ENCODE data around the gene SLC36A4. TPM values are rescaled to one million over a fixed set of nuclear protein-coding genes. Genes with fewer than 3 reads are reported as not detected.
"Not testable (repeated sequence)": the region's sequence is repeated elsewhere in the genome, so short reads cannot be mapped to it uniquely, and the experiment has no call there.

SLC36A4 gene
- total RNA-seq, 2 experiments from 2014 or later = 12.7 to 13.8 TPM

DNA sequence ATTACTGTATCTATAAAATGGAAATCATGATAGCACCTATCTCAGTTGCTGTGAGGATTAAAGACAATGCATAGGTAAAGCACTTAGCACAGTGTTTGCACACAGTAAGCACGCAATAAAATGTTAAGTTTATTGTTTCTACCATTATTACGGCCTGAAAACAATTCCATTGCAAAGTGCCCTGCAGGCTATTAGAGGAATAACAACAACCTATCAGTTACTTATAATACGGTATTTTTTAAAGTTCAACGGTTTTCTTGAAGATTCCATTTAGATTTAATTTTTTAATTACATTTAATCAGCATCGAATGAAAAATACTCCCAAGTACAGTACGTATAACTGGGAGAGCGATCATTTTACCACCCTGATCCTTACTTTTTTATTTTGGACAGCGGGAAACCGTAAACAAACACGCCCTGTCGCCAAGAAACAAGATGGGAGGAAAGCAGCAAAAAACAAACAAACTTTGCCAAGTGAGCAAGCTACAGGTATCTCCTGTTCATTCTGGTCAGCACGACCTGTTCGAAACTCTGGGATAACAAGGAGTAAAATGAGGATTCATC is 893 bp downstream of the SLC36A4 start:
- POLR2A ChIA-PET = interaction anchor here (1.1 kb wide), 1 partner anchor 1297 kb away, joined by 3 read pairs; no protein-coding TSS in a partner anchor
- CTCF ChIA-PET = interaction anchor here (0.8 kb wide), 1 partner anchor 345 kb away, joined by 3 read pairs; no protein-coding TSS in a partner anchor

DNA sequence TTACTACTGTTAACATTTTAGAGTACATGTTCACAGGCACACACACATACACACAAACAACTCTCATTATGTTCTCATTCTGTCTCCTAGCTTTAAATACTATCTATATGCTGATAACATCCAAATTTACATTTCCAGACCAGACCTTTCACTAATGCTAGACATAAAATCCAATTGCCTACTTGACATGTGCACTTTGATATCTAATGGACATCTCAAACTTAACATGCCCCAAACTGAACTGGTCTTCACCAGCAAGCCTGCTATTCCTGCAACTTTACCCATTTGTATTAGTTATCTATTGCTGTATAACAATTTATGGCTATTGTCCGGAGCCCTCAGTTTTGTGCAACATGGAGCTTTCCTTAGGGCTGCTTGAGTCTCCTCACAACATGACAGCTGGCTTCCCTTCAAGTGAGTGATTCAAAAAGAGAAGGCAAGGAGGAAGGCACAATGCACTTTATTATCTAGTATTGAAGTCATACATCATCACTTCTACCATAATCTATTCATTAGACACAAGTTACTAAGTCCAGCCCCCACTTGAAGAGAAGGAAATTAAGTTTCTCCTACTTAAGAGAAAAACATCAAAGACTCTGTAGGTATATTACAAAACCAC is 3.0 kb downstream of the SLC36A4 start:
- POLR2A ChIA-PET = no interaction called here
- CTCF ChIA-PET = no interaction called here

DNA sequence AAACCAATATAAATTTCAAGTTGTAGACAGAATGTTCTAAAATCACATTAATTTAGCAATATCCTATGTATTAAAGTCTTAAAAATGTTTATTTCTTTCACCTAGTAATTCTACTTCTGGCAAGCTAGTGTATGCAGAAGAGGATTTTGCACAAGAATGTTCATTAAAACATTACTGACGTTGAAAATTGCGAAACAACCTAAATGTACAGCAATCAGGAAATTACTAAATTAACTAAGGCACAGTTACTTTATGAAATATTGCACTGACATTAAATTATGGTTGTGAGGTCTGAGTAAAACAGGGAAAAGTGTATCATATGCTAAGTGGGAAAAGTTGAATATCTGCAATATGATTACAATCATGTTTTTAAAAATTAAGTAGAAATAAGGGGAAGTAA is 4.1 kb downstream of the SLC36A4 start:
- CTCF ChIA-PET = no interaction called here
- POLR2A ChIA-PET = no interaction called here

DNA sequence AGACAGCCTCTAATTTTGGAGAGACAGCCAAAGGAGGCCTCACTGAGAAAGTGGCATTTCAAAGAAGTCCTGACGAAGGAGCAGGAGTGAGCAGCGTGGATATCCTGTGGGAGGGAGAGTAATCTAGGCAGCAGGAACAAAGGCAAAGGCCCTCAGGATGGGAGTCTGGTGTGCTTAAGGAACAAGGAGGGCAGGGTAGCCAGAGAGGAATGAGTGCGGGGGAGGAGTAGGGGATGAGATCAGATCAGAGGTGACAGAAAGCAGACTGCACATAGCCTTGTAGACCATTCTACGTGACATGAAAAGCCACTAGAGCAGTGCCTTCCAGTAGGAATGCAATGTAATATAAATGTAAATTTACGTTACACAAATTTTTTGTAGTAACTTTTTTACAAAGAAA is 5.6 kb downstream of the SLC36A4 start:
- ChIA-PET CTCF (no interaction called here), POLR2A (no interaction called here)

GRCh38 chr11:93189462-93189861 is 8.3 kb downstream of the SLC36A4 start:
- POLR2A ChIA-PET = no interaction called here
- CTCF ChIA-PET = no interaction called here

GRCh38 chr11:93188726-93189125 is 9.1 kb downstream of the SLC36A4 start:
- POLR2A ChIA-PET = no interaction called here
- CTCF ChIA-PET = no interaction called here

DNA sequence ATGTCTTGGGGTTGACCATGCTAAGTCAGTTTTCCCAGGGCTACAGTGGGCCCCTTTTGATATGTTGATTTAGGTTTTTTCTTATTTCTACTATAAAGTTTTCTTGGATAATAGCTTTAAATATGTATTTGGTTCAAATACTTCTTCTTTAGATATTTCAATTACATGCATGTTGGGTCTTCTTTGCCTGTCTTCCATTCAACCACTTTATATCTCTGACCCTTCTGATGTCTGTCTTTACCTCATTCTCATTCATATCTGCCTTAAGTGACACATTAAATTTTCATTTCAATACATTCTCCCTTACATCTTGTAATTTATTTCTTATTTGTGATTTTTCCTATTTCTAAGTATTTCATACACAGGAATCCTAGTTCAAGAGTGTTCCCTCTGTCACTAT is 10.5 kb downstream of the SLC36A4 start:
- CTCF ChIA-PET = no interaction called here
- POLR2A ChIA-PET = no interaction called here

DNA sequence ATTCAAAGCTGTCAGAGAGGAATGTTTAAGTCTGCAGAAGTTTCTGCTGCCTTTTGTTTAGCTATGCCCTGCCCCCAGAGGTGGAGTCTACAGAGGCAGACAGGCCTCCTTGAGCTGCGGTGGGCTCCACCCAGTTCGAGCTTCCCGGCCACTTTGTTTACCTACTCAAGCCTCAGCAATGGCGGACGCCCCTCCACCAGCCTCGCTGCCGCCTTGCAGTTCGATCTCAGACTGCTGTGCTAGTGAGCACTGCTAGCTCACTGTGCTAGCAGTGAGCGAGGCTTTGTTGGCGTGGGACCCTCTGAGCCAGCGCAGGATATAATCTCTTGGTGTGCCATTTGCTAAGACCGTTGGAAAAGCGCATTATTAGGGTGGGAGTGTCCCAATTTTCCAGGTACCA is 19.9 kb downstream of the SLC36A4 start:
- POLR2A ChIA-PET, CTCF ChIA-PET: not testable (repeated sequence)

GRCh38 chr11:93169950-93170561 is 27.7 kb downstream of the SLC36A4 start:
- ChIA-PET POLR2A (no interaction called here), CTCF (no interaction called here)

DNA sequence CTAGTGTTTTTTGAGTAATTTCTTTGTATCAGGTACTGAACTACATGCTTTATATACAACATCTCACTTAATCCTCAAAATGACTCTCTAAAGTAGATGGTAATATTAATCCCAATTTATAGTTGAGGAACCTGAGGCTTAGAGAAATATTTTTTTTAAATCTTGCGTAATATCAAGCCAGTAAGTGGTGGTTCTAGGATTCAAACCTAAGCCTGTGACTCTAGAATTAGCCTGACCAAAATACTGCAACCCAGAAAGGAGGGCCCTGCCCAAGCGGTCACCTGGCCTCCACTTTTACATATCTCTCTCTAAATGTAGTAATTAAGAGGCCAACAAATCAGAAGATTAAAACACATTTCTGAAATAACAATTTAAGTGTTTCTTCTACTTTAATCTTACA is 28.6 kb downstream of the SLC36A4 start:
- CTCF ChIA-PET = no interaction called here

GRCh38 chr11:93166862-93167261 is 30.9 kb downstream of the SLC36A4 start:
- ChIA-PET POLR2A (no interaction called here), CTCF (no interaction called here)

More for the DNA sequence above, 28.6 kb downstream of the SLC36A4 start:
- POLR2A ChIA-PET = no interaction called here

- ChIA-PET CTCF (no interaction called here), POLR2A (no interaction called here)
These were observed 31.6 kb downstream of the SLC36A4 start for GRCh38 chr11:93166194-93166593.

- POLR2A ChIA-PET = no interaction called here
- CTCF ChIA-PET = no interaction called here
These were observed 37.0 kb downstream of the SLC36A4 start for GRCh38 chr11:93160808-93161207.

DNA sequence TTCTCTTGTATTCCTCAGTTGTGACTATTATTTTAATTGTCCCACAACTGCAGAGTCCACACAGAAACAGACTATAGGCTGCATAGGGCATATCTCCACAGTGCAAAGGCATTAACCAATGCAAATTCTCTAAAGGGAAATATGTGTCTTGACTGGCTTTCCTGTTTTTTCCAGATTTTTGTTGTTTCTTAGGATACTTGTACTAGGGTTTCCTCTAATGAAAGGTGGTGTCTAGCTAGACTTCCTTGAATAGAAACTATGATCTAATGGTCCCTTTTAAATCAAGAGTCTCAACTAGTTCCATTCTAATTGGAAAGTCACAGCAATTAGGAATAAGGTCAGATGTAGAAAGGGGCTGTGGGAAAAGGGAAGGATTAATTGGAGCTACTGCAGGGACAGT is 37.6 kb downstream of the SLC36A4 start:
- POLR2A ChIA-PET = no interaction called here
- CTCF ChIA-PET = no interaction called here

GRCh38 chr11:93159721-93160120 is 38.1 kb downstream of the SLC36A4 start:
- ChIA-PET CTCF (no interaction called here), POLR2A (no interaction called here)

DNA sequence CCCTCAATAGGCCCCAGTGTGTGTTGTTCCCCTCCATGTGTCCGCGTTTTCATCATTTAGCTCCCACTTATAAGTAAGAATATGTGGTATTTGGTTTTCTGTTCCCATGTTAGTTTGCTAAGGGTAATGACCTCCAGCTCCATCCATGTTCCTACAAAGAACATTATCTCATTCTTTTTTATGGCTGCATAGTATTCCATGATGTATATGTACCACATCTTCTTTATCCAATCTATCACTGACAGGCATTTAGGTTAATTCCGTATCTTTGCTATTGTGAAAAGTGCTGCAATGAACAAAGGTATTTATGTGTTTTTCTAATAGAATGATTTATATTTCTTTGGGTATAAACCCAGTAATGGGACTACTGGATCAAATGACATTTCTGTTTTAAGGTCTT is 42.1 kb downstream of the SLC36A4 start:
- POLR2A ChIA-PET = no interaction called here
- CTCF ChIA-PET = no interaction called here

DNA sequence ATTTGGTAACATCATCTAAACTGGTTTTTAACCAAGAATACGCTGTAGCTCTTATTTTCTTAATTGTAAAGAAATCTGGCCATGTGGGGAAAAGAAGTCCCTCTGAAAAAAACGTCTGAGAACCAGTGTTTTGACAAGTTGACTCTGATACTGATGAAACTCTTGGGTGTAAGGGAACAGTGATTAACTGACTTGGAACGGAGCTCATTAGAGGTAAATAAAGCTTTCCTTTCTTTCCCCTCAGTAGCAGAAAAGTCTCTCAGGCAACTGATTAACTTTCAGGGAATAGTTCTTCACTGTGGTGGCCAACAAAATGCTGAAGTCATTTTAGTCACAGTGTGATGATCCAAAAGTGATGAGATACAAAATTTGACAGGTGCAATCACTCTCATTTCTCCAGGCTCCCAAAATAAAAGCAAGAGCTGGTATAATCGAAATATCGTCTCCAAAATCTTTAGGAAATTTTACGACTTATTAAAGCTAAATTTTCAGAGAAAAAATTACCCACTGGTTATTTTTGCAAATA is 52.3 kb downstream of the SLC36A4 start:
- ChIA-PET CTCF (no interaction called here), POLR2A (no interaction called here)

DNA sequence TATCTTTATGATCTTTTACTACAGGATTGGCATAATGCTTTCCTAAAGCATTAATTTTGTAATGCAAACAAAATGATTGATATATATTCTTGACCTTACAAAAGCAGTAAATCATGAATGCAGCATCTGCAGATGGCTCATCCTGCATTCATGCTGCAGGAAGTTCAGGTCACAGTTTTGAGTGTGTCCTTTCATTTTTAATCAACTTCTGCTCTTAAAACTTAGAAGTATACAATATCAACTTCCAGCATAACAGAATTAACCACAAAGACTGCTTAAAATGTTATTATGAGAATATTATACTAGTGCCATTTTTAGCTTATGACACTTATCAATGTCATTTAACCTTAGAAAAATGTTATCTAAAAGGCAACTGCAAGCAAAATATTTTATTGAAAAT is 54.0 kb downstream of the SLC36A4 start:
- ChIA-PET CTCF (no interaction called here), POLR2A (no interaction called here)

DNA sequence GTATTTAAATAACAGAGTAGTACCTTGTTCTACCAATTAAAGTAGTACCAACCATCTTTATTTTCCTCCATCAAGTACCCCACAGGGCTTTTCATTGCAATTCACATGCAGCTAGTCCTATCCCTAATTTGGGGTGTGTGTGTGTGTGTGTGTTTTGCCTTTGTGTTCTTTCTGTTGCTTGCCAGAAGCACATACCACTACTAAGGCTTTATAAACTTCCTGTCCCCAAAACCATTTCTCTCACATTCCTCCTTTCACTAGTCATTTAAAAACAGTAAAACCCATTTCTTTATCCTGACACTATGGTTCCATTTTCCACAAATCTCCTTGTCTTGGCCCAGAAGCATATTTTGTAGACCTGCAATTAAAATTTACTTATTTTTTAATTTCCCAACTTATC is 54.6 kb downstream of the SLC36A4 start:
- CTCF ChIA-PET = no interaction called here

DNA sequence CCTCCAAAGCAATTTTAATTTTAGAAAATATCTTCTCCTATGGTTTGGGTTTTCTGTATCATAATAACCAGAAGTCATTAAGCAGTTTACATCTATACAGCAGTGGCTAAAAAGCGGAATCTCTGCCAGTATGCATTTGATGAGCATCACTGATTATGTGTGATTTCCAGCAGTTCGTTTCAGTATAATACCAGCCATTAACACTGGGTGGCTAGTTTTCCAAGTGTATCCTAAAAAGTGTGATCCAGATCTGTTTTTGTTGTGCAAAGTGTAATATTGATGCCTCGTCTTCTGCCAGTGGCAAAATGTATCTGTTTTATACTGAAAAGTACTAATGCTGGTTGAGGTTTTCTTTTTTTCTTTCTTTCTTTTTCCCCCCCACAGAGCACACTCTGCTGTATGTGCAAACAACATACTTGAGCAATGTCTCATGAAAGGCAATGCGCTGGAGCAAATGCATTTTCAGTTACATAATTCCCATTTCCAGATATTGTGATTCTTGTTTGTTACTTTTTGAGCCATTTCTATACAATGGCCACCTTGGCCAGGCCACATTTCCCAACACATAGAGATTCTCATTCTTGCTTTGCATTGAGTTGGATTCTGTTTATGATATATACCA is 64.2 kb downstream of the SLC36A4 start:
- CTCF ChIA-PET = no interaction called here
- POLR2A ChIA-PET = no interaction called here

More for the DNA sequence above, 54.6 kb downstream of the SLC36A4 start:
- POLR2A ChIA-PET = no interaction called here

GRCh38 chr11:93132836-93133235 is 65.0 kb downstream of the SLC36A4 start:
- ChIA-PET POLR2A (no interaction called here), CTCF (no interaction called here)
